Stimulated activated CD8-positive, alpha-beta memory T cell treated with anti-CD3 and anti-CD28 coated beads, Interleukin-2, amount 100 ng/mL, for 48 hours (primary cell): Measurements from ENCODE around the gene NOXA1.
"Not testable (repeated sequence)": the region's sequence is repeated elsewhere in the genome, so short reads cannot be mapped to it uniquely, and the experiment has no call there.

Experiments used
- DNase-seq, 2 donors: peaks; one replicate each; pipeline ENCODE4 v3.0.0-alpha.2; 2020; ENCODE audit warnings: low read depth in 2 of 2

Gene NOXA1

DNA sequence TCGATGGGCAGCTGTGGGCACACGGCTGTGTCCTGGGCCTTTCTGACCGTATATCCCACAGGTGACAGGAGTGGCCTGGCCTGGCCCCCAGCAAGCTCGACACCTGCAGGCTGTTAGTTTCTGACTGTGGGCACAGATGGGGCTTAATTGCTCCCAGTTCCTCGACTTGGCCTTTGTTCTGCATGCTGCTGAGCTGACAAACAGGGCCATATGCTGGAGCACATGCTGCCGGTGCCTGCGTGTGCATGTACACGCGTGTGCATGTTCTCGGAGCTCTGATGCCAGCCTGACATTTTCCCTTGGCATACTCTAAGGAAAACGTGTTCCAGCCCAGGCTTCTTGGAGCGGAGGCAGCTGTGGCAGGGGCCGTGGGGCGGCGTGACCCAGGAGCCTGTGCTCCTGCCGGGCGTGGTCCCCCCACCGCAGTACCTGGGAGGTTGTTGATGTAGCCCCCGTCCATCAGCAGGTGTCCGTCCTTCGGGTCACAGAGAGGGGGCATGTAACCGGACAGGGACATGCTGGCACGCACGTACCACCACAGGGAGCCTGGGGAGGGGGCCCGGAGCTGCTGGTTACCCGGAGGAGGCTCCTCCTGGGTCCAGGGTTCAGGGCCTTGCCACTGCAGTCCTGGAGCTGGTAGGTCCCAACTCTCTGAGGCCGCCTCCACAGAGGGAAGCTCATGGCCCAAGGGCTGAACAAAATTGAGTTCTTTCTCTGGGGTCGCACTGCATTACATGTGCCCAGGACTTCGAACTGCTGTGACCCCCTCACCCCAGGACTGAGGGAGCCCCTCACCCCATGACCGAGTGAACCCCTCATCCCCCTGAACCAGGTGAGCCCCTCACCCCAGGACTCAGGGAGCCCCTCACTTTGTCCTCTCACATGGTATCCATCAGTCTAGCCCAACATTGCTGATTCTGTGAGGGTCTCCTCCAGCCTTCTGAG, 40.1 kb downstream of the NOXA1 start:
- DNase-seq, result no peak

DNA sequence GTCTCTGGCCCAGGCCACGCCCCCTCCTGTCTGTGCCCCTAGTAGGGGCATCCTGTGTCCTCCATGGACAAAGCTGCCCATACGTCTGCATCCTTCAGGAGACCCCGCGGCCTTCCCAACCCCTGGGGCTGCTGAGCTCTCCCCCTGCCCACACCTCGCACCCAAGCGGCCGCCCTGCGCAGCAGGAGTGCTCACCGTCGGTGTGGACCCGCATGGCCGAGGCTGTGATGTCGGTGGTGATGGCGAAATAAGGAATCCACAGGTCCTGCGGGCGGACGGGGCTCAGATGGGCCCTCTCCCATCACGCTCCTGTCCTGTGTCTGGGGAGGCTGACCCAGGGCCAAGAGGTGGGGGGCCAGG, 40.7 kb downstream of the NOXA1 start:
- no peak for DNase-seq

DNA sequence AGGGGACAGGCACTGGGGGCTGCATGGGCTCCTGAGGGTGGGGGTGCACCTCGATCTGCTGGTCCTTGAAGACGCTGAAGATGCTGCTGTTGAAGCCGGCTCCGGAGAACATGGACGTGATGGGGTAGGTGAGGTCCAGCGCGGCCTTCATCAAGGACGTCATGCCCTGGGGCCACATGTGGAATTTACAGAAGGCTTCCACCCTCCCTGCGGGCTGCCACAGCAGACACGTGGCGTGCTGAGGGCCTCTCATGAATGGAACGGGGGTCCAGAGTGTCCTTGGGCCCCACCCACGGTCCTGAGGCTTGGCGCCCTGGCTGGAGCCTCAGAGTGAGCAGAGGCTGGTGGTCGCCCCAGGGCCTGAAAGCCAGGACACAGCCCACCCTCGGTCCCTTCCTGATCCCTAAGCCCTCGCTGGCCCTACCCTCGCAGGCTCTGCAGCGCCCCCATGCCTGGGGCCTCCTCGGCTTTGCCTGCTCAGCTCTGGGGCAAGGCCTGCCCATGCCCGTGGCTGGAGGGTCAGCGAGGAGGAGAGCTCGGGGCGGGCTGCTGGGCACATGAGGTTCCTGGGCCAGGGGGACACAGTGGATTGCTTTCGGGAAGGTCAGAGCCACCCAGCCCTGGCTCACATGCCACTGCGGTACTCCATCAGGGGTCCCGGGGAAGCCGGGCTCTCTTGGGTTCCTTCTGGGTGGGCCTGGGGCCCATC, 41.3 kb downstream of the NOXA1 start:
- DNase-seq, result no peak

DNA sequence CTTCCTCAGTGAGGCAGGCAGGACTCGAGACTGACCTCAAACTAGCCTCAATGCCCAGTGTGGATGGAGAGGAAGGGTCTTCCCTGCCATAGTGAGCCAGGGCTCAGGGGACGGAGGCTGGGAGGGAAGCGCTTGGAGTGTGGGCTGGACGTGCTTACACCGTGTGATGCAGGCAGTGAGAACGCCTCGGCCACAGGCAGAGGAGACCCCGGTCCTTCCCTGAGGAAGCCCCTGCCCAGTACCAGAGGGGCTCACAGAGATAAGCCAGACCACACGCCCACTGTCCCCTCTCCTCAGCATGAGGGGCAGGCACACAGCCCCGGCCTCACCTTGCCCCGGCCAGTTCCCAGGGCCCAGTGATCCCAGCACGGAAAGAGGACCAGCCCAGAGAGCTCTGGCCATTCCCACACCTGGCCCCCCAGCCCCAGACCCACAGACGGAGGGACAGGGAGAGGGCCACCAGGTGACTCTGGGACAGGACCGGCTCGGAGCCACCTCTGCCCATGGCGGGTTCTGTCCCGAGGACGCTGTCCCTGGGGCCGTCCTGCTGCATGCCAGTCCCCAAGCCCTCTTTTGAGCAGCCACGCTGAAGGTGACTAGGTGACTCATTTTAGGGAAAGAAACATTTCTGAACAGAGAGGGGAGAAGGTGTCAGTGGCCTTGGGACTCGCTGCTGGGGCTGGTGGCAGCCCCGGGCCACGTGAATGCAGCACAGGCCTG, 42.0 kb downstream of the NOXA1 start:
- DNase-seq, result no peak

DNA sequence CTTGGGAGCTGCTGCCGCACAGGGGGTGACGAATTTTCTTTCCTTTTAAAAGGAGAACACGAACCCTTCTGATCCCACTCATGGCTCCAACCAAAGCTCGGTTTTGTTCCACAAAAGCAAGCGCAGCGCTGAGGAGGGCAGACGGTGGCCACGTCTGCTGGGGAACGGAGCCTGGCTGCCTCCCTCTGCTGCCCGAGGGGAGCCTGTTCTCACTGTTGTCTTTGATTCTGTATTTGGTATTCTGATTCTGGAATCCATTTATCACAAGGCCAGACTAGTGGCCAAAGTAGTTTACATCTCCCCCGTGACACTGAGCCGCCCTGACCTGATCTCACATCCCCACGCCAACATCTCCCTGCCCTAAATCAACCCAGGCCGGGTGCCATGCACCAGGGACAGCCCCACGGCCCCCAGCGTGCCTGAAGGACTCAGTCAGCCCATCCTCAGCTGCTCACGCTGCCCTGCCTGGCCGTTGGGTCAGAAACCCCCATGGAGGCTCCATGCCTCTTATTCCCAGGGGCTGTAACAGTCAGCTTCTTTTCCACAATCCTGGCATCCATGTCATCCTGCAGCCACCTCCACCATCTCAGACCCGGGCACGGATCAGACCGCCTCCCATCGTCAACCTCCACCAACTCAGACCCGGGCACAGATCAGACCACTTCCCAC, 42.7 kb downstream of the NOXA1 start:
- DNase-seq, result no peak

DNA sequence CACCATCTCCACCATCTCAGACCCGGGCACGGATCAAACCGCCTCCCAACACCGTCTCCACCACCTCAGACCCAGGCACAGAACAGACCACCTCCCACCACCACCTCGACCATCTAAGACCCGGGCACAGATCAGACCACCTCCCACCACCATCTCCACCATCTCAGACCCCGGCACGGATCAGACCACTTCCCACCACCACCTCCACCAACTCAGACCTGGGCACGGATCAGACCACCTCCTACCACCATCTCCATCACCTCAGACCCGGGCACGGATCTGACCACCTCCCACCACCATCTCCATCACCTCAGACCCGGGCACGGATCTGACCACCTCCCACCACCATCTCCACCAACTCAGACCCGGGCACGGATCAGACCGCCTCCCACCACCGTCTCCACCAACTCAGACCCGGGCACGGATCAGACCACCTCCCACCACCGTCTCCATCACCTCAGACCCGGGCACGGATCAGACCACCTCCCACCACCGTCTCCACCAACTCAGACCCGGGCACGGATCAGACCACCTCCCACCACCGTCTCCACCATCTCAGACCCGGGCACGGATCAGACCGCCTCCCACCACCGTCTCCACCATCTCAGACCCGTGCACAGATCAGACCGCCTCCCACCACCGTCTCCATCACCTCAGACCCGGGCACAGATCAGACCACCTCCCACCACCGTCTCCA, 43.3 kb downstream of the NOXA1 start:
- DNase-seq, result not testable (repeated sequence)

DNA sequence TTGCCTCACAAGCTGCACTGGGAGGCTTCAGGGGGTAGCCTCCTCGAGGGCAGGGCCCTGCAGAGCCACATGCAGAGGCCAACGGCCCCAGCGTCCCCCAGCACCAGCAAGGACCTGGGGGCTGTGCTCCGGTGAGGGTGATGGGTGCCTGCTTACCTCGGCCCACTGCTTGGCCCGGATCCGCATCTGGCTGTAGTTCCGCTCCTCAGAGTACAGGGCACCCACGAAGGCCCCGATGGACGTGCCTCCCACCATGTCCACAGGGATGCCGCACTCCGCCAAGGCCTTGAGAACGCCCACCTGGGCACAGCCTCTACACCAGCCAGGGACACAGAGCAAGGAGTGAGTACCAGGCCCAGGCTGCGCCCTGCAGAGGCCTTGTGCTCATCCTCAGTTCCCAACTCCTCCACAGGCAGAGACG, 44.0 kb downstream of the NOXA1 start:
- DNase-seq, result no peak

DNA sequence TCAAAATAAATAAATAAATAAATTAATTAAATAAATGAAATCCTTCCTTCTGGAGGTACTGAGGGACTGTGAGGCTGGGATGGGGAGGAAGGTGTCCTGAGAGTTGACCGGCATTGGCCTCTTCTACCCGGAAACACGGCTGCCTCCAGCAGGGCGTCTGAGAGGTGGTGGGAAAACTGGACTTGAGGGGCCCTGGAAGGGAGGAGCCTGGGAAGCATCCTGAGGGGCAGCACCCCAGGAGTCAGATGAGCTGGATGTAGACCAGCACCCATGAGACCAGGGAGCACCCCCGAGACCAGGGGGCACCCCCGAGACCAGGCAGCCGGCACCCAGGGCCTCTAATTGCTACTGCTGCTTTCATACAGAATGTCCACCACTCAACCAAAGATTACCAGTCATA, 44.7 kb downstream of the NOXA1 start:
- no peak for DNase-seq

DNA sequence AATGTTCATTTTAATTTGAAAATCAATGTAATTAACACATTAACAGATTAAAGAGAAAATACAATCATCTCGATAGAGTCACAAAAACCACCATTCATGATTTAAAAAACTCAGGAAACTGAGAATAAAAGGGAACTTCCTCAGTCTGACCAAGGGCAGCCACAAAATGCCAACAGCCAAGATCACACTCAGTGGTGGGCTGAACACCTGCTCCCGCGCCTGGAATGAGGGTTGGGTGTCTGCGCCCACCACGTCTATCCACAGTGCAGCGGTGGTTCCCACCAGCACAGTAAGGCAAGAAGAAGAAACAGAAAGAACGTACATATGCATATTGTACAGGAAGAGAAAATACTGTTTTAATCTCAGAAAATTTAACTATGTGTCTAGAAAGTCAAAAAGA, 47.6 kb downstream of the NOXA1 start:
- no peak for DNase-seq

DNA sequence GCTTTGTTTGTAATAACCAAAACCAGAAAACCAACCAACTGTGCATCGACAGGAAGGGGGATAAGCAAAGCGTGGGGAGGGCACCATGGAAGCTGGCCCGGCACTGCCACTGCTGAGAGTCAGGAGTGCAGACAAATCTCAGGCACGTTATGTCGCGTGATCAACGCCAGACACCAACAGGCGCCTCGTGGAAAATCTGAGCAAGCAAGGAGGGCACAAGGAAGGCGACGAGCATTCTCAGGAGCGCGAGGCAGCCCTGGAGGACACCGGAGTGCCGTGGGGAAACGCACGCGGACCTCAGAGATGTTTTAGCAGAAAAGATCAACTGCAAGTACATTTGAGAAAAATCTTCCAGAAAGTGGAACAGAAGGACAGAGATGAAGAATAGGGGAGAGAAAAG, 51.1 kb downstream of the NOXA1 start:
- no peak for DNase-seq

DNA sequence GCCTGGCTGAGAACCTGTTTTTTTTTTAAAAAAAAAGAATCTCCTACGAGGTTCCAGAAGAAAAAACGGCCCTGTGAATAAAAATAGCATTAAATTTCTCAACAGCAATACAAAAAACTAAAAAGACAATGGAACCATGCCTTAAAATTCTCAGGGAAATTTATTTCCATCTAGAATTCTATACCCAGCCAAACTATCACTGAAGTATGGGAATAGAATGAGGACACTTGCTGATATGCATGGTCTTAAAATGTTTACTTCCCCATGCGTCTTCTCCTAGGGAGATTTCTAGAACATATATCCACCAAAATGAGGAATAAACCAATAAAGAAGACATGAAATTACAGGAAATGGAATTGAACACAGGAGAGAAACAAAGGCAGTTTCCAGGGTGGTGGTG, 52.5 kb downstream of the NOXA1 start:
- DNase-seq, result no peak

DNA sequence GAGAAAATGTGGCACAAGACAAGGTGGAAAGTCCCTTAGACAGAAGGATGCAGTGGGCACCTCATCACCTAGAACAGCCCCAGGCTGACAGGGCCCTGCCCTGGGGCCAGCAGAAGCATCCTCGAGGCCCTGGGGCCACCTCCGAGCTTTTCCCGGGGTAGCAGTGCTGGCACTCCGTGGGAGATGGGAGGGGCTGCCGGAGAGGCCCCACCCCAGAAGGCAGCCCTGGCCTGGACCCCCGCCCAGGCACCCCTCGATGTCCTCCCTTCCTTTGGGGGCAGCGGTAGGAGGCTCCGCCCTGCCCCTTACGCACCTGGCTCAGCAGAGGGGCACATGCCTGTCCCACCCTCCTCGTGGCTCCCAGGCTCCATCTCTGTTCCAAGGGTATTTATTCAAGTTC, 53.7 kb downstream of the NOXA1 start:
- no peak for DNase-seq

DNA sequence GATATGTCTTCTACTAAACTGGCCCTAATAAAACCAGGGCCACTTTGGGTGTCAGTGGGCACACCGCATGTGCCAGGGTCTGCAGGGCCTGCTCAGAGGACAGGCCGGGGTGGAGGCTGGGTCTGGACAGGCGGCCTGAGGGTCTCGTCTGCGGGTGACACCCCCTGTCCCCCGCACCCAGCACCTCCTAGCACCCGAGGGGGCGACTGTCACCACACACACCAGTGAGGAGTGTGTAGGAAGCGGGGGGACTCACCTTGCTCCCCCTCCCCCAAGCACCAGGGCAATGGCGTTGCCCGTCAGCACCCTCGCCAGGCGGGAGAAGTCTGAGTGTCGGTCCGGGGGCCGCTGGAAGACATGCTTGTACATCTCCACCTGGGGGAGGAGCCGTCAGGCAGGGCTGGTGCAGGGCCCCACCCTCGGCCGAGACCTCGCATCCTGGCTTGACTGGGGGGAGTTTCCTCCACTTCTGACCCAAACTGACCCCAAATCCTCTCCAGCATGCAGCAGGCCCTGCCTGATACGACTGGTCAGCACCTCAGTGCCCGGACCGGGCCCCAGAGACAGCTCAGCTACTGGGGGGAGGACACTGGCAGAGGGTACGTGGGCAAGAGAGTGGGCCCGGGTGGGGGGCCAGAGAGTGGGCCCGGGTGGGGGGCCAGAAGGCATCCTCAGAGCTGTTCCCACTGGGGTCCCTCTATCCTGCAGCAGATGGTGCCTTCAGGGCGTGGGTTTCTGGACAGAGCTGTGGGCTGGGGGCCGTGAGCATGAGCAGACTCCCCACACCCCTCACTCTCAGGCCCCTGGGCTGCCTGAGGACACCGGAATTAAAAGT, 54.8 kb downstream of the NOXA1 start:
- no peak for DNase-seq

DNA sequence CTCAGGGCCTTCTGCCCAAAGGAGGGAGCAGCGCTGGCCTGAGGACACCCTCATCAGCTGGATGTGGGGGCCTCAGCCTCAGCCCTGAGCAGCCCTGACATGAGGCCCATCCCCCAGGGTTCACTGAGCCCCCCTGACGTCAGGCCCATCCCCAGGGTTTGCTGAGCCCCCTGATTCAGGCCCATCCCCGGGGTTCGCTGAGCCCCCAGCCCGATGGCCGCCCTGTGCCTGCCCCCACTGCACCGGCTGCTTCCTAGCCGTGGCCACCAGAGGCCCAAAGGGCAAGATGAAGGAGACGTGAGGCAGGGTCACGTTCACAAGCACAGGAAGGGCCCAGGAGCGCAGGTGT, 55.4 kb downstream of the NOXA1 start:
- DNase-seq, result no peak

DNA sequence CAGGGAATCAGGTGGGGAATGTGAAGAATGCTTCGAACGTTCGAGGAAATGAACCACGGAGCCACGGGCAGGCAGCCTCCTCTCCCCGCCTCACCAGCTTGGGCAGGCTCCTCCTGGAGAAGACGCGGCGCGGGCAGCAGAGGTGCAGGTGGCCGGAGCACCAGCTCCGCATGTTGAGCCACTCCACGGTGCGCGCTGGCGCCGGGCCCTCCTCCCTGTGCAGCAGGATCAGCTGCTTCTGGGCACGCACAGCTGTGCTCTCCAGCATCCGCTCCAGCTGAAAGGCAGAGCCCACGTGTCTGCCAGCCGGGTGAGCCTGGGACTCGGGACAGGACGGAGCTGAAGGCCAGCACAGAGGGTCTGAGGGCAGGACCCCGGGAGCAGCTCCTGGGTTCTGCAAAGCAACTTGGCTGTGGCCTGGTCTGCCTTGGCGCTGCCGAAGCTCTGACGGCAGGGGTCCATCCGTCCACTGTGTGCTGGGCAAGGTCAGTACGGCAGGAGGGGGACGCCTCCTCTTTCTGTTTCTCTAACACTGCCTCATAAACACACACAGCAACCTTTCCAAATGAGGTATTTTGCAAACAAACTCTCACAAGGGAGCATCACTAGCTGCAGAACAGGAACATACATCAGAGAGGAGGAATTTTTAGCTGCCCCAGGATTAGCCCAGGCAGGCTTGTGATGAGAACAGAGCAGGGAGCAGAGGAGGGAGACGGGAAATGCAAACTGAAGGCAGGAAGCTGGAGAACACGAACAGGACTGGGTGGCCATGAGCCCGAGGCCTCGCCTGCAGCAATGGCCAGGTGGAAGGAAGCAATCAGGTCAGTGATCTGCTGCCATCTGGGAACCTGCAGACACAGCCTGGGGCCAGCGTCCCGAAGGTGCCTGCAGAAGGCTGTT, 56.0 kb downstream of the NOXA1 start:
- DNase-seq, result no peak

DNA sequence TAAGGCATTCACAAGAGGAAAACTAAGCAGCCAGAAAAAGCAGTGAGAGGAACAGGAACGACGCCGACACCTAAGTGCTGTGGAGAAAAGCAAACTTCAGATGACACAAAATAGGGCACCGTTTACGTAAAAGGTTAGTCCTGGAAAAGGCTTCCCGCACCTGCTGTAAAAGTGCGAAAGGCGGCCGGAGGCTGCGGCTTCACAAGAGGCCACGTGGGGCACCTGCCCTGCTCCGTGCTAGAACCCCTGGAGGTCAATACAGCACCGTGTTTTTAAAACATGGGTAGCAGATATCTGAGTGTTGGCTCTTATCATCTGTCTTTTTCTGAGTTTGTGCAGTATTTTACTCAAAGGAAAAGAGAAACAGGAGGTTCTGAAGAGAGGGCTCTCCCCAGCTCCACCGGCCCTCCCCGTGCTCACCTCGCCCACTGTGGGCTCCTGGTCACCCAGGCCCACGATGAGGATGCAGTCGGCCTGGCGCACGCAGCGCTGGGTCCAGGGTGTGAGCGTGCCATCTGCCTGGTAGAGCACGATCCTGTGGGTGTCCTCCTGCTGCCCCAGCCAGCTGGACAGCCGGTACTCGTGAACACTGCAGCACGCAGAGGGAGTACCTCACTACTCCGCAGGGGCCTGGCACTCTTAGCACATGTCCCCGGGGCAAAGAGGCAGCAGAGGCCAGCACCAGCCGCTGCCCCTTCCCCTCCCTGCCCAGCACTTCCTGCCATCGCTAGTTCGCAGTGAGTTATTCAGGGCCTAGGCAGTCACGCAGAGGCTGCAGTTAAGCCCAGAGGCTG, 56.9 kb downstream of the NOXA1 start:
- DNase-seq, result no peak

DNA sequence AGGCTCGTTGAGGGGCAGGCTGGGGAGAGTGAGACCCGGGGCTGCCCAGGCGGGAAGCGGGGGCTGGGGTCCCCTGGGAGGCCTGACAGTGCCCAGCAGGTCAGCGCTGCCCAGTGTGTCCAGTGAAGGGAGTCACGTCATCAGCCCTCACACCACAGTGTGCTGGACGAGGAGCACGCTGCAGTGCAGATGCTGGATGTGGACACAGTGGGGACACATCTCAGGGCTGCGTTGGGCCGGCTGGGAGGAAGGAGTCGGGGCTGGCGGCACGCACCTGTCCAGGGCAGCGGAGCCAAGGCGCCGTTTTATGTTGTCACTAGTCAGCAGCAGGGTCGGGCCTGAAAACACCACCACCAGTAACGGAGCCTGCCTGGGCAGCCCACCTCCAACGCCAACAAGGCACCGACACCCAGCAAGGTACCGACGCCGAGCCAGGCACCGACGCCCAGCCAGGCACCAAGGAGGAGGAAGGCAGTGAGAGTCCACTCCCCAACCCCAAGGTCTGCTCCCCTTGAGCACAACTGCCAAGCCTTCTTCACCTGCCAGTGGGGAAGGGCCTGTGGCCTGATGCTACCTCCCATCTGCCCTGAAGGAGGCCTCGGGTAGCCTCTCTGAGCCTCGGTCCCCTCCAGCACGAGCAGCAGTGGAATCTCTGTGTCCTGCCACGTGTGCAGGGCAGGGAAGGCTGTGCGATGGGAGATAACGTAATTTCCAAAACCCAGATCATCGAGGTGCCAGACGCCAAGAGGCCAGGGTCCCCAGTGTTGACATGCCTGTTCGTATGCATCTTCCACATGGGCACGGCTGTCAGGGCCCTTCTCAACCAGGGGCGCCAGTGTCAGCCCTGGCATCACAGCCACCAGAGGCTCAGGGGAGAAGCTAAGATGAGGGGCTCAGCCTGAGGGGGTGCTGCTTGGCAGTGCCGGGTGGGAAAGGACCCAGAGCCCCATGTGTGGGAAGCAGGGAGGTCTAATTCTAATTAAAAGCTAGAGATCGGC, 57.8 kb downstream of the NOXA1 start:
- no peak for DNase-seq
